Measurements from ENCODE around the gene TMEM18. TPM values are rescaled to one million over a fixed set of nuclear protein-coding genes. Genes with fewer than 3 reads are reported as not detected.

The TMEM18 gene
- total and polyA plus RNA-seq, 2 experiments from 2014 or later = 9.9 to 37.7 TPM

GRCh38 chr2:720842-721241 lies 43.6 kb upstream of the TMEM18 start:
- no peaks in the 10 kb centered on the region; the same call in none of the 2 replicates for H3K27me3 ChIP-seq (replicated peaks; ENCODE audit: insufficient read depth)
- no peaks in the 10 kb centered on the region for H3K79me2 ChIP-seq (ENCODE audit: insufficient read depth)
- TF ChIP-seq EZH2phosphoT487 (IDR thresholded peaks at IDR 0.05; ENCODE audit: insufficient read depth, low read depth) (no peak), EZH2 (IDR thresholded peaks at IDR 0.05; ENCODE audit: insufficient read depth, poor library complexity, severe bottlenecking) (no peak)
- H2AFZ ChIP-seq = no peak overlapping the region
- H4K20me1 ChIP-seq (ENCODE audit: insufficient read depth) = no peaks in the 10 kb centered on the region
- H3K27ac ChIP-seq = no peak overlapping the region
- H3F3A ChIP-seq (ENCODE audit: insufficient read depth) = no peaks in the 10 kb centered on the region
- H3K9me2 ChIP-seq (ENCODE audit: insufficient read depth) = no peaks in the 10 kb centered on the region
- no peaks in the 10 kb centered on the region for H3K9me3 ChIP-seq (ENCODE audit: low read depth)
- no peak overlapping the region for H3K4me2 ChIP-seq (ENCODE audit: unreplicated experiment)
- no peak for DNase-seq
- no peak overlapping the region for H3K9ac ChIP-seq
- H3K4me3 ChIP-seq = no peak overlapping the region
- in situ Hi-C loops (cut with MboI) = no loop called here
- H3K36me3 ChIP-seq (ENCODE audit: low read depth) = no peaks in the 10 kb centered on the region
- 76 to 79% methylated on average over 21 of the region's 21 CpGs for WGBS, 2 experiments (ENCODE audit: low coverage in 1 of 2, low lambda C conversion rate in 2 of 2, missing lambda C conversion rate in 2 of 2)
- no peaks in the 10 kb centered on the region for H3K4me1 ChIP-seq (ENCODE audit: insufficient read depth)

- Histone ChIP-seq H3K79me2 (ENCODE audit: insufficient read depth) (no peaks in the 10 kb centered on the region), H3K4me3 (no peak overlapping the region), H3K27me3 (replicated peaks; ENCODE audit: insufficient read depth) (no peaks in the 10 kb centered on the region; the same call in none of the 2 replicates), H3F3A (ENCODE audit: insufficient read depth) (no peaks in the 10 kb centered on the region), H3K36me3 (ENCODE audit: low read depth) (no peaks in the 10 kb centered on the region), H3K4me2 (ENCODE audit: unreplicated experiment) (no peak overlapping the region), H4K20me1 (ENCODE audit: insufficient read depth) (no peaks in the 10 kb centered on the region), H3K27ac (no peak overlapping the region), H3K4me1 (ENCODE audit: insufficient read depth) (no peaks in the 10 kb centered on the region), H3K9me3 (ENCODE audit: low read depth) (no peaks in the 10 kb centered on the region), H2AFZ (no peak overlapping the region), H3K9ac (no peak overlapping the region), H3K9me2 (ENCODE audit: insufficient read depth) (no peaks in the 10 kb centered on the region)
- TF ChIP-seq EZH2 (IDR thresholded peaks at IDR 0.05; ENCODE audit: insufficient read depth, poor library complexity, severe bottlenecking) (no peak), EZH2phosphoT487 (IDR thresholded peaks at IDR 0.05; ENCODE audit: insufficient read depth, low read depth) (no peak)
- WGBS, 2 experiments (ENCODE audit: low coverage in 1 of 2, low lambda C conversion rate in 2 of 2, missing lambda C conversion rate in 2 of 2) = 7 to 13% methylated on average over 9 of the region's 9 CpGs
- no peak for DNase-seq
- in situ Hi-C loops (cut with MboI) = no loop called here
Measured at GRCh38 chr2:719734-720133, 42.5 kb upstream of the TMEM18 start.

GRCh38 chr2:719191-719590 lies 42.0 kb upstream of the TMEM18 start:
- Histone ChIP-seq H3K9me3 (ENCODE audit: low read depth) (no peaks in the 10 kb centered on the region), H3K9ac (no peak overlapping the region), H3K4me2 (ENCODE audit: unreplicated experiment) (no peak overlapping the region), H3K27me3 (replicated peaks; ENCODE audit: insufficient read depth) (no peaks in the 10 kb centered on the region; the same call in none of the 2 replicates), H3K4me1 (ENCODE audit: insufficient read depth) (no peaks in the 10 kb centered on the region), H3K79me2 (ENCODE audit: insufficient read depth) (no peaks in the 10 kb centered on the region), H3K4me3 (no peak overlapping the region), H3K27ac (no peak overlapping the region), H4K20me1 (ENCODE audit: insufficient read depth) (no peaks in the 10 kb centered on the region), H3F3A (ENCODE audit: insufficient read depth) (no peaks in the 10 kb centered on the region), H2AFZ (no peak overlapping the region), H3K9me2 (ENCODE audit: insufficient read depth) (no peaks in the 10 kb centered on the region), H3K36me3 (ENCODE audit: low read depth) (no peaks in the 10 kb centered on the region)
- in situ Hi-C loops (cut with MboI) = no loop called here
- DNase-seq = no peak
- TF ChIP-seq EZH2phosphoT487 (IDR thresholded peaks at IDR 0.05; ENCODE audit: insufficient read depth, low read depth) = no peak
- no peak for TF ChIP-seq EZH2 (IDR thresholded peaks at IDR 0.05; ENCODE audit: insufficient read depth, poor library complexity, severe bottlenecking)

- Histone ChIP-seq H3K36me3 (ENCODE audit: low read depth) (no peaks in the 10 kb centered on the region), H3F3A (ENCODE audit: insufficient read depth) (no peaks in the 10 kb centered on the region), H3K27ac (no peak overlapping the region), H3K27me3 (replicated peaks; ENCODE audit: insufficient read depth) (no peaks in the 10 kb centered on the region; the same call in 1 of the 2 replicates), H2AFZ (no peak overlapping the region), H3K79me2 (ENCODE audit: insufficient read depth) (no peaks in the 10 kb centered on the region), H3K4me3 (no peak overlapping the region), H3K9ac (no peak overlapping the region), H3K9me3 (ENCODE audit: low read depth) (no peaks in the 10 kb centered on the region), H4K20me1 (ENCODE audit: insufficient read depth) (no peaks in the 10 kb centered on the region), H3K9me2 (ENCODE audit: insufficient read depth) (no peaks in the 10 kb centered on the region), H3K4me2 (ENCODE audit: unreplicated experiment) (no peak overlapping the region), H3K4me1 (ENCODE audit: insufficient read depth) (no peaks in the 10 kb centered on the region)
- 60 to 66% methylated on average over 5 of the region's 5 CpGs for WGBS, 2 experiments (ENCODE audit: low coverage in 1 of 2, low lambda C conversion rate in 2 of 2, missing lambda C conversion rate in 2 of 2)
- TF ChIP-seq EZH2 (IDR thresholded peaks at IDR 0.05; ENCODE audit: insufficient read depth, poor library complexity, severe bottlenecking) (no peak), EZH2phosphoT487 (IDR thresholded peaks at IDR 0.05; ENCODE audit: insufficient read depth, low read depth) (no peak)
- in situ Hi-C loops (cut with MboI) = no loop called here
- DNase-seq = no peak
Measured at GRCh38 chr2:717661-718060, 40.5 kb upstream of the TMEM18 start.
